GM23338 (cell line): ENCODE measurements around the gene LCP1.

Experiments
- EZH2 ChIP-seq: fragments of 200-600 bp; sonication (generic); IDR thresholded peaks from one replicate; pipeline ENCODE4 v1.8.0; 2017; ENCODE audit warnings: antibody characterized with exemption, mild to moderate bottlenecking, low read depth; ENCODE audit not compliant: unreplicated experiment
- EZH2phosphoT487 ChIP-seq: fragments of 200-600 bp; sonication (generic); IDR thresholded peaks from one replicate; pipeline ENCODE4 v1.8.1; 2018; ENCODE audit warnings: antibody characterized with exemption; ENCODE audit not compliant: unreplicated experiment
- POLR2AphosphoS5 ChIP-seq: IDR thresholded peaks from 2 replicates; pipeline ENCODE4 v1.6.1; 2016; ENCODE audit warnings: antibody characterized with exemption, low read depth
- ZNF462 ChIP-seq: fragments of 250-450 bp; sonication (Bioruptor Pico); IDR thresholded peaks from 2 replicates; pipeline ENCODE4 v1.5.0; 2020; ENCODE audit warnings: mild to moderate bottlenecking, moderate library complexity
- TF ChIP-seq, protein P1 (sequence below), 2 experiments: fragments of 200-600 bp in 1 of 2; sonication (generic) in 1 of 2; conservative IDR thresholded peaks; 2 replicates each; pipeline versions ENCODE4 v1.5.1 to v1.6.1; 2016 to 2017; ENCODE audit warnings: antibody characterized with exemption in 2 of 2, low read depth in 2 of 2, mild to moderate bottlenecking in 2 of 2, moderate library complexity in 1 of 2
- TF ChIP-seq, protein P2 (sequence below): IDR thresholded peaks from one replicate; pipeline ENCODE4 v1.6.1; 2018; ENCODE audit warnings: antibody characterized with exemption; ENCODE audit not compliant: unreplicated experiment

DNA sequence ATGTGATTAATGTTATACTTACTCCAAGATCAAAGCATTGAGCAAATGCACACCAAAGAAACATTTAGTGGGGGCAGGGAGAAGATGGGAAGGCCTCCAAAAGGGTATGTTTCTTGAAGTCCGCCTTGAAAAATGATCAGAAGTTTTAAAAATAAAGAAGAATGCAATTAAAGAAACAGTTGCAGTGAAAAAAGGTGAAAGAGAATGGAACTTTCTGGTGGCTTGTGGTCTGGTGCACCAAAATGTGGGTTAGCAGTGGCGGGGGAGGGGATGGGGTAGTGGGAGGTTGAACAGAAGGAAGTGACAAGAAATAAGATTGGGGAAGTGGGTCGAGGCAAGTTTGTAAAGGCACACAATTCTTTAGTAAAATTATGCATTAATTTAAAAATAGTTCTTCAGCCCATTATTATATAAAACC lies 2.5 kb downstream of the LCP1 start:
- TF ChIP-seq POLR2AphosphoS5 (no peak), EZH2phosphoT487 (no peak), EZH2 (no peak), ZNF462 (CRISPR knock-in tag) (no peak)
- TF ChIP-seq, protein P1, sequence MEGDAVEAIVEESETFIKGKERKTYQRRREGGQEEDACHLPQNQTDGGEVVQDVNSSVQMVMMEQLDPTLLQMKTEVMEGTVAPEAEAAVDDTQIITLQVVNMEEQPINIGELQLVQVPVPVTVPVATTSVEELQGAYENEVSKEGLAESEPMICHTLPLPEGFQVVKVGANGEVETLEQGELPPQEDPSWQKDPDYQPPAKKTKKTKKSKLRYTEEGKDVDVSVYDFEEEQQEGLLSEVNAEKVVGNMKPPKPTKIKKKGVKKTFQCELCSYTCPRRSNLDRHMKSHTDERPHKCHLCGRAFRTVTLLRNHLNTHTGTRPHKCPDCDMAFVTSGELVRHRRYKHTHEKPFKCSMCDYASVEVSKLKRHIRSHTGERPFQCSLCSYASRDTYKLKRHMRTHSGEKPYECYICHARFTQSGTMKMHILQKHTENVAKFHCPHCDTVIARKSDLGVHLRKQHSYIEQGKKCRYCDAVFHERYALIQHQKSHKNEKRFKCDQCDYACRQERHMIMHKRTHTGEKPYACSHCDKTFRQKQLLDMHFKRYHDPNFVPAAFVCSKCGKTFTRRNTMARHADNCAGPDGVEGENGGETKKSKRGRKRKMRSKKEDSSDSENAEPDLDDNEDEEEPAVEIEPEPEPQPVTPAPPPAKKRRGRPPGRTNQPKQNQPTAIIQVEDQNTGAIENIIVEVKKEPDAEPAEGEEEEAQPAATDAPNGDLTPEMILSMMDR (conservative IDR thresholded peaks at IDR 0.05; ENCODE audit: low read depth in 2 of 2), result no peak
- TF ChIP-seq, protein P2, sequence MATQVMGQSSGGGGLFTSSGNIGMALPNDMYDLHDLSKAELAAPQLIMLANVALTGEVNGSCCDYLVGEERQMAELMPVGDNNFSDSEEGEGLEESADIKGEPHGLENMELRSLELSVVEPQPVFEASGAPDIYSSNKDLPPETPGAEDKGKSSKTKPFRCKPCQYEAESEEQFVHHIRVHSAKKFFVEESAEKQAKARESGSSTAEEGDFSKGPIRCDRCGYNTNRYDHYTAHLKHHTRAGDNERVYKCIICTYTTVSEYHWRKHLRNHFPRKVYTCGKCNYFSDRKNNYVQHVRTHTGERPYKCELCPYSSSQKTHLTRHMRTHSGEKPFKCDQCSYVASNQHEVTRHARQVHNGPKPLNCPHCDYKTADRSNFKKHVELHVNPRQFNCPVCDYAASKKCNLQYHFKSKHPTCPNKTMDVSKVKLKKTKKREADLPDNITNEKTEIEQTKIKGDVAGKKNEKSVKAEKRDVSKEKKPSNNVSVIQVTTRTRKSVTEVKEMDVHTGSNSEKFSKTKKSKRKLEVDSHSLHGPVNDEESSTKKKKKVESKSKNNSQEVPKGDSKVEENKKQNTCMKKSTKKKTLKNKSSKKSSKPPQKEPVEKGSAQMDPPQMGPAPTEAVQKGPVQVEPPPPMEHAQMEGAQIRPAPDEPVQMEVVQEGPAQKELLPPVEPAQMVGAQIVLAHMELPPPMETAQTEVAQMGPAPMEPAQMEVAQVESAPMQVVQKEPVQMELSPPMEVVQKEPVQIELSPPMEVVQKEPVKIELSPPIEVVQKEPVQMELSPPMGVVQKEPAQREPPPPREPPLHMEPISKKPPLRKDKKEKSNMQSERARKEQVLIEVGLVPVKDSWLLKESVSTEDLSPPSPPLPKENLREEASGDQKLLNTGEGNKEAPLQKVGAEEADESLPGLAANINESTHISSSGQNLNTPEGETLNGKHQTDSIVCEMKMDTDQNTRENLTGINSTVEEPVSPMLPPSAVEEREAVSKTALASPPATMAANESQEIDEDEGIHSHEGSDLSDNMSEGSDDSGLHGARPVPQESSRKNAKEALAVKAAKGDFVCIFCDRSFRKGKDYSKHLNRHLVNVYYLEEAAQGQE, result no peak
